Thymus (tissue), 11 donors: ENCODE data around the gene HDAC7. TPM values are rescaled to one million over a fixed set of nuclear protein-coding genes. Genes with fewer than 3 reads are reported as not detected.

ENCODE experiments used
- DNase-seq, 9 donors: peaks; one replicate each; pipeline ENCODE4 v3.0.0-alpha.2; 2013; ENCODE audit warnings: low spot score in 9 of 9, low read depth in 6 of 9, missing footprints in 1 of 9
- H3K27ac ChIP-seq, 2 donors: one replicate each; pipeline ENCODE4 v1.5.1; 2013; ENCODE audit warnings: control low read depth in 1 of 2, low read depth in 1 of 2, low read length in 1 of 2, mild to moderate bottlenecking in 1 of 2, moderate library complexity in 1 of 2
- H3K27me3 ChIP-seq, 2 donors: one replicate each; pipeline ENCODE4 v1.5.1; 2013; ENCODE audit warnings: low read length in 1 of 2; ENCODE audit not compliant: control insufficient read depth in 2 of 2, insufficient read depth in 1 of 2
- H3K36me3 ChIP-seq, 2 donors: one replicate each; pipeline ENCODE4 v1.5.1; 2013; ENCODE audit warnings: low read length in 1 of 2, mild to moderate bottlenecking in 1 of 2, moderate library complexity in 1 of 2; ENCODE audit not compliant: control insufficient read depth in 2 of 2, insufficient read depth in 2 of 2
- H3K4me1 ChIP-seq, 2 donors: one replicate each; pipeline ENCODE4 v1.5.1; 2013; ENCODE audit warnings: low read length in 2 of 2; ENCODE audit not compliant: control insufficient read depth in 2 of 2, insufficient read depth in 2 of 2
- H3K4me3 ChIP-seq, 2 donors: one replicate each; pipeline ENCODE4 v1.5.1; 2013; ENCODE audit warnings: low read length in 2 of 2, control low read depth in 1 of 2, mild to moderate bottlenecking in 1 of 2
- H3K9me3 ChIP-seq, 2 donors: one replicate each; pipeline ENCODE4 v1.5.1; 2013; ENCODE audit warnings: low read length in 1 of 2, mild to moderate bottlenecking in 1 of 2; ENCODE audit not compliant: control insufficient read depth in 2 of 2, insufficient read depth in 1 of 2
- WGBS: extraction: QIAGEN DNeasy Blood & Tissue Kit; methylation state at CpG from one replicate; pipeline ENCODE4 v1.1.7; 2013; 5-methylcytosine and 5-hydroxymethylcytosine counted together
- polyA plus RNA-seq: library from polyadenylated mRNA; stranded (reverse); fragments of 200-250 nt; gene quantifications from one replicate; pipeline ENCODE4 v1.2.3, GENCODE V29; 2013
- total RNA-seq: library from RNA; stranded (reverse); fragments of 120-200 nt; gene quantifications from one replicate; pipeline ENCODE4 v1.2.4, GENCODE V29; 2013
- donor health status: healthy.

Gene HDAC7
- total and polyA plus RNA-seq, 2 donors, result 67.7 to 130 TPM

- Histone ChIP-seq H3K27me3 (peaks cover 0 to 25% of the 10 kb centered on the region in 2 donors), H3K4me3 (no peak overlapping the region), H3K4me1 (peaks cover 0 to 2% of the 10 kb centered on the region in 2 donors), H3K36me3 (no peaks in the 10 kb centered on the region), H3K27ac (no peak overlapping the region), H3K9me3 (no peaks in the 10 kb centered on the region)
- 95% methylated on average over 14 of the region's 14 CpGs for WGBS
- no peak for DNase-seq
These were observed 71.9 kb downstream of the HDAC7 start for GRCh38 chr12:47747596-47748506.

- DNase-seq, result no peak
- WGBS, result 94% methylated on average over 4 of the region's 4 CpGs
- H3K27ac ChIP-seq, result no peak overlapping the region
- H3K27me3 ChIP-seq, result peaks cover 0 to 25% of the 10 kb centered on the region in 2 donors
- H3K9me3 ChIP-seq, result no peaks in the 10 kb centered on the region
- peaks cover 0 to 2% of the 10 kb centered on the region in 2 donors for H3K4me1 ChIP-seq
- no peaks in the 10 kb centered on the region for H3K36me3 ChIP-seq
- no peak overlapping the region for H3K4me3 ChIP-seq
These were observed 72.6 kb downstream of the HDAC7 start for GRCh38 chr12:47747126-47747525.

DNA sequence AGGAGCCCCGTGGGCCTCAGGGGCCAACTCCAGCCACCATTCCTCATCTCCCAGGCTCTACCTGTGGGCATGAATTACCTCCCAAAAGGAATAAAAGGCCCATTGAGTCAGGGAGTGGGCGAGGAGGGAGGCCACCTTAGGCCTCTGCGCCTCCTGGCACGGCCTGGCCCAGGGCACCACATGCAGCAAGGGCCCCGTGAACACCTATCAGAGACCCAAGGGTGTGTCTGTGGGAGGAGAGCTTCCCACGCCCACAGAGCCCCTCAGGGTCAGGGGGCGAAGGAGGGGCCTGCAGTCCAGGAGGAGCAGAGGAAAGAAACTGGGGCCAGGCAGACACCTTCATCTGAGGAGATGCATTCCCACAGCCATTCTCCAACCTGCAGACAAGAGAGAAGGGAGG, 73.2 kb downstream of the HDAC7 start:
- no peaks in the 10 kb centered on the region for H3K9me3 ChIP-seq
- peaks cover 2 to 5% of the 10 kb centered on the region in 2 donors for H3K4me1 ChIP-seq
- DNase-seq, result no peak
- no peak overlapping the region for H3K4me3 ChIP-seq
- no peaks in the 10 kb centered on the region for H3K36me3 ChIP-seq
- peaks cover 0 to 25% of the 10 kb centered on the region in 2 donors for H3K27me3 ChIP-seq
- no peak overlapping the region for H3K27ac ChIP-seq
- WGBS, result 95% methylated on average over 7 of the region's 7 CpGs

DNA sequence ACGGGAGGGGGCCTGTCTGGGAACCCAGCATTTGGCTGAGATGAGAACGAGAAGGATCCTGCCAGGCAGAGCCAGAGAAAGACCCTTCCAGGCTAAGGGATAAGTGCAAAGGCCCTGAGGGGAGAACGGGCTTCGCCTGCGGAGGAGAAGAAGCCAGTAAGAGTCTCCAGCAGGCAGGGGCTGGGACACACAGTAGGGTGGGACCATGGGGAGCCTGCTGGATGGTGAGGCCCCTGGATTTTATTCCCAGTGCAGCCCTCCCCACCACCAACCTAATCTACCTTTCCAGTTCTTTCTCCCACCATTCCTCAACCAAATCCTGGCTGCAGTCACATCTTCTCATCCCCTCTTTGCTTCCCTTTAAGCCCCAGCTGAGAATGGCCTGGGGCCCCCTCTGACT, 73.6 kb downstream of the HDAC7 start:
- 97% methylated on average over 5 of the region's 5 CpGs for WGBS
- H3K9me3 ChIP-seq, result no peaks in the 10 kb centered on the region
- H3K4me3 ChIP-seq, result no peak overlapping the region
- H3K4me1 ChIP-seq, result peaks cover 7 to 10% of the 10 kb centered on the region in 2 donors
- no peaks in the 10 kb centered on the region for H3K36me3 ChIP-seq
- no peak for DNase-seq
- peaks cover 0 to 25% of the 10 kb centered on the region in 2 donors for H3K27me3 ChIP-seq
- no peak overlapping the region for H3K27ac ChIP-seq

DNA sequence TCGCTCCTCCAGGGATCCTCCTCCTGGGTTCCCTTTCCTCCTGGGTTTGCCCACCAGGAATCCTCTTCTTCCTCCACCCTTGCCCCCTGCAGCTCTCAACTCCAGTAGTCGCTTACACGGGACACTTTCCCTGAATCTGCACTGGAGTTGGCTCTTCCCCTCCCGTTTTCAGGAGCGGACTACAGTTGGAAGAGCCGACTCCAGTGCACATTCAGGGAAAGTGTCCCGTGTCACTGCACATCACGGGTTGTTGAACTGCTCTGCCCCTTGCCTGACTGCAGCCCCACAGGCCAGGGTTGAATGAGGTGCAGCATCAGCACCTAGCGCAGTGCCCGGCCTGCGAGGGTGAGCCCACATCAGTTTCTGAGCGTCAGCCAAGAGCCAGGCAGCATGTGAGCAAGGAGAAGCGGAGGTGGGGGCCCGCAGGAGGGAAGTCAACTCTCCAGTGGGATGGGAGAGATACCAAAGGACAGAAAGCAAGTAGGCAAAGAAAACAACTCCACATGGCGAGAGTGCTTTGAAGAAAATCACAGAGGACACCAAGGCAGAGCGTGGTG, 74.1 kb downstream of the HDAC7 start:
- H3K9me3 ChIP-seq, result no peaks in the 10 kb centered on the region
- DNase-seq, result no peak
- peaks cover 7 to 14% of the 10 kb centered on the region in 2 donors for H3K4me1 ChIP-seq
- no peak overlapping the region for H3K27ac ChIP-seq
- H3K36me3 ChIP-seq, result no peaks in the 10 kb centered on the region
- WGBS, result 96% methylated on average over 16 of the region's 16 CpGs
- H3K27me3 ChIP-seq, result peaks cover 0 to 25% of the 10 kb centered on the region in 2 donors
- H3K4me3 ChIP-seq, result no peak overlapping the region

DNA sequence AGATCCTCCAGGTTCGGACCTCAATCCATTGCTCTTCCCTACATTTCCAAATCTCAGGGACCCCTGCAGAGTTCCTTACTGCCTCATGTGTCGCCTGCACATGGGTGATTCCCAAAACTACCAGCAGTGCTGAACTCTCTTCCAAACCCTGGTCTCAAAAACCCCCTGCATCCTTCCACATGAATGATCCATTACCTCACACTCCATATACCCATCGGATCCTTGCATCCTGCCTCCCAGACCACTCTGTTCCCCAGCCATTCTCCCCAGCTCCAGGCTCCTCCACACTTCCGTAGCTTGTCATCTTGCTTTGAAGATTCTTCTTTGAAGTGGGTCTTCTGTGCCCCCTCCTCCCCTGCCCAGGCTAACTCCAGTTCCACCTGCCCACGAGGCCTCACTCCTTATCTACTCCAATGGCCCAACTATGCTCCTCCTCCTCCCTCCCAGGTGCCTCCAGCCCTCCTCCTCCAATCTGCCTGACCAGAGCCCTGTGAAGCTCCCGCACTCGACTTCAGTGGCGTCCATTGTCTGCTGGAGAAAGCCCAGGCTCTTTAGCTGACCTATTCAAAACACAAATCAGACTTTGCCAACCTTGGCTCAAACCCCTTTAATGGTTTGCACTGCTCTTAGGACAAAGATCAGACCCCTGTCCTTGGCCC, 74.8 kb downstream of the HDAC7 start:
- Histone ChIP-seq H3K4me1 (peaks cover 7 to 16% of the 10 kb centered on the region in 2 donors), H3K9me3 (no peaks in the 10 kb centered on the region), H3K4me3 (no peak overlapping the region), H3K27me3 (peaks cover 0 to 25% of the 10 kb centered on the region in 2 donors), H3K27ac (no peak overlapping the region), H3K36me3 (no peaks in the 10 kb centered on the region)
- WGBS, result 85% methylated on average over 8 of the region's 8 CpGs
- DNase-seq, result no peak

DNA sequence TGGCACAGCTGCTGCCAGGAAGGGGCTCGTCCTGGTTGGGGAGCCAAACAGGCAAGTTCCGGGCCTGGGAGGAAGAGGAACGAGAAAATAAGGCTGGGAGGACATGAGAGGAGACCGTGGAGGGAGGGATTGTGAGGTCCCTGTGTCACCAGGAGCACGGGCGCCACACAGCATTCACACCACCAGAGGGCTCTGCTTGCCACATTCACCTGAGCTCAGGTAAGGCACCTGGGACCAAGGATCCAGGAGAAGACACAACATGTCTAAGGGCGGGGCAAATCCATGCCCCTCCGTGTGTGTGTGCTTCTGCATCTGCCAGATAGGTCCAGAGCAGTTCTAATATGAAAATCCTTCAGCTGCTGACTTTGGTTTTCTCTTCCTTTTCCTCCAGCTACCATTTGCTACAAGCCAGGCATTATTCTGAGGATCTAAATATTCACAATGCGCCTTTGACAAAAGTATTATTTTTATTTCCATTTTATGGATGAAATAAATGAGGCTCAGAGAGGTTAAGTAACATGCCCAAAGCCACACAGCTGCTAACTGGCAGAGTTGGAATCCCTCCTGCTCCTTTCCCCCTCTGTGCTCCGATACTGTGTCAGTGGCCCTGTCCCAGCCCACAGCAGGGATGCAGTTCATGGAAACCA, 75.6 kb downstream of the HDAC7 start:
- no peaks in the 10 kb centered on the region for H3K9me3 ChIP-seq
- peak in 4 of 9 donors; percentile 43 to 72 (median 58) for DNase-seq
- no peak overlapping the region for H3K4me3 ChIP-seq
- peaks cover 7 to 21% of the 10 kb centered on the region in 2 donors for H3K4me1 ChIP-seq
- WGBS, result 53% methylated on average over 10 of the region's 10 CpGs
- H3K27me3 ChIP-seq, result peaks cover 0 to 24% of the 10 kb centered on the region in 2 donors
- H3K36me3 ChIP-seq, result no peaks in the 10 kb centered on the region
- no peak overlapping the region for H3K27ac ChIP-seq

GRCh38 chr12:47743311-47743860, 76.3 kb downstream of the HDAC7 start:
- H3K4me1 ChIP-seq, result peaks cover 7 to 23% of the 10 kb centered on the region in 2 donors
- peaks cover 0 to 22% of the 10 kb centered on the region in 2 donors for H3K27me3 ChIP-seq
- no peak overlapping the region for H3K27ac ChIP-seq
- H3K4me3 ChIP-seq, result no peak overlapping the region
- 96% methylated on average over 9 of the region's 9 CpGs for WGBS
- no peak for DNase-seq
- H3K9me3 ChIP-seq, result no peaks in the 10 kb centered on the region
- H3K36me3 ChIP-seq, result no peaks in the 10 kb centered on the region
